ENCODE measurements around the gene SUSD1.
"Not testable (repeated sequence)": the region's sequence is repeated elsewhere in the genome, so short reads cannot be mapped to it uniquely, and the experiment has no call there.

Gene SUSD1

DNA sequence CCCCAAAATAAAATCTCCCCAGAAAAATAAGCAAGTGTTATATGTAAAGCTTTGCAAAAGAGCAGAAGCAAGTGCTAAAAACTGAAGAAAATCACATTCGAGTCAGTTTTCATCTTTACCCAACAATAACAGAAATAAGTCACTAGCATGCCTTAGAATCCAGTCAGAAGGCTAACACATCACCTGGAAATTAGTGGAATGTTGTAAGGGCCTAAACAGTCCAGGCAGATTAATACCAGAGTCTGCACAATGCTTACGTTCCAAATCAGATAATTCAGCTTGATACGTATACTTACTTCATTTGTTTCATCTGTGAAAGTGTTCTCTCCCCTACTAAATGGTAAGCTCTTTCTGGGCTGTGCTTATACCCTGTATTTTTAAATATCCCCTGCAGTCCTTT lies 42.7 kb downstream of the SUSD1 start:
- no peak for DNase-seq
- intact Hi-C loops (cut with DNase I), result no loop called here

DNA sequence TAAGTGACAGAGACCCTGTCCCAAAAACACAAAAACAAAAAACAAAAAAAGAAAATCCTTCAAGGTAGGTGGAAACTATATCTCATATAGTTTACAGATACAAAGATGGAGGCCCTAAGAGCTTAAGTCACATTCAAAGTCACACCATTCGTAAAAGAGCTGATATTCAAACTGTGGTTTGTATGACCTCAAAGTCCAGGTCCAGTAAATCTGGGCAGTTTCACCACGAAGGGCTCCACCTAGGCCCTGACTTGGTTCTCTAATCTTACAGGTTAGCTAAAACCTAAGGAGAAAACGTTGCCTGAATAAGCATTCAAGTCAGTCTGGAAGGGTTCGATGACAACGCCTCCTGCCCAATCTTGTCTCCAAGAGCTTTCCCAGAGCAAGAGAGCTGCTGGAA lies 44.1 kb downstream of the SUSD1 start:
- intact Hi-C loops (cut with DNase I), result no loop called here
- DNase-seq, result no peak

DNA sequence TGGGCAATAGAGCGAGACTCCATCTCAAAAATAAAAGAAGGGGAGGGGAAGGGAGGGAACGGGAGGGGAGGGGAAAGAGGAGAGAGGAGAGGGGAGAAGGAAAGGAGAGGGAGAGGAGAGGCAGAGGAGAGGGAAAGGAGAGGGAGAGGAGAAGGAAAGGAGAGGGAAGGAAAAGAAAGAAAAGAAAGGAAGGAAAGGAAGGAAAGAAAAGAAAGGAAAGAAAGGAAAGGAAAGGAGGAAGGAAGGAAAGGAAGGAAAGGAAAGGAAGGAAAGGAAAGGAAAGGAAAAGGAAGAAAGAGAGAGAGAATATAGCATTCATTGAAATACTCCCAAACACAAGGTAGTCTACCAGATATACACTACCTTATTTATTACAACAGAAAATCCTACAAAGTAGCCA lies 44.8 kb downstream of the SUSD1 start:
- intact Hi-C loops (cut with DNase I), result no loop called here

GRCh38 chr9:112129246-112129645 lies 45.9 kb downstream of the SUSD1 start:
- no peak for DNase-seq
- intact Hi-C loops (cut with DNase I), result no loop called here

More for the DNA sequence above, 44.8 kb downstream of the SUSD1 start:
- DNase-seq, result no peak

GRCh38 chr9:112128399-112128798 lies 46.7 kb downstream of the SUSD1 start:
- intact Hi-C loops (cut with DNase I), result not testable (repeated sequence)
- peak in 1 of 10 donors; percentile 12 for DNase-seq

GRCh38 chr9:112127281-112127680 lies 47.8 kb downstream of the SUSD1 start:
- no peak for DNase-seq
- intact Hi-C loops (cut with DNase I), result no loop called here

DNA sequence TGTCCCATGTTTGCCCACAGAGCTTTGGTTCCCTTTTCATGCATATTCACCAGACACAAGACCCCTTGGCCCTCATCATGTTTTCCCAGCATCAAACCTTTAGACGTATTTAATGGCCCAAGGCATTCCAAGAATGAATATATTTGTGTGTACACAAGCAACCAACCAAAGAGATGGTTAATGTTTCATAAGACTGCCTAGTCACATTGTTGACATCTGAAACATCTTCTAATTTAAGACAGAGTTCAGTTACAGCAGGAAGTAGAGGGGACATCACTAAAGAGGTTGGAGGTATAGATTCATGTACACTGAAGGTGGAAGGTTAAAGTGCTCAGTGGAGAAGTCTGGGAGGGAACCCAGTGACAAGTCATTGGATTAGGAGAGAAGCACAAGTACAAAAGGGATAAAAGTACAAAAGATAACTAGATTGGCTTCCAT lies 49.1 kb downstream of the SUSD1 start:
- DNase-seq, result no peak
- intact Hi-C loops (cut with DNase I), result no loop called here

DNA sequence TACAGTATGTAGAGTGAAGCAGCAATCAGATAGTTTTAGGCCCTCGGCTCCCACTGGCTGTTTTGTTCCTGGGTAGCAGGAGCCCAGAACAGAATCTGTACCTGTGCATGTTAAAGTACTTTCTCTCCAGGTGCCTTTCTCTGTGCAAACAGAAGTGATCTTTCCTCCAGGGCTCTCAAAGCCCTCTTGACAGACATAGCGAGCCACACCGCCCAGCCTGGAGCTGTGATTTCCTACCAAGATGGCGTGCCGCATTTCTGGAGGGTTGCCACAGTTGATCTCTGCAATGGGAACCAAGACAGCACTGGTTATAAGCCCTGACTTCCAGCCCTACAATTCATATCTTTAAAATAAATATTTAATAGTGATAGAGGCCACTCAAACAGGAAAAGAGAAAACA lies 50.9 kb downstream of the SUSD1 start:
- intact Hi-C loops (cut with DNase I), result no loop called here
- no peak for DNase-seq

DNA sequence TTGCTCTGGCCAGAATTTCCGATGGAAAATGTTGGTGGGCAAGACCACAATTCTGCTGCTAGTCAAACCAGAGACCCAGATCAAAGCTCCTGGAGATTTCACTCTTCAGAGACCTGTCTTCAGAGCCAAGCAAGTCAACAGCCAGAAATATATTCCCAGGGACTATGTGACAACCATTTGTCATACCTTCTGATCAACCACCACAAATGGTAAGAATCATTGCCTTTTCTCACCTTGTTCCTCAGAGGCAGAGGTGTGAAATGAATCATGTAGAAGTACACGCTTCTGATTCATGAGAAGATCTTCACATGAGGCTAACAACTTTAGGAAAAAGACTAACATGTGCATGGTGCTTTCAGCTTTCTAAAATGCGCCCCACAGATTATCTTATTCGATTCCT lies 53.5 kb downstream of the SUSD1 start:
- no peak for DNase-seq
- intact Hi-C loops (cut with DNase I), result no loop called here

DNA sequence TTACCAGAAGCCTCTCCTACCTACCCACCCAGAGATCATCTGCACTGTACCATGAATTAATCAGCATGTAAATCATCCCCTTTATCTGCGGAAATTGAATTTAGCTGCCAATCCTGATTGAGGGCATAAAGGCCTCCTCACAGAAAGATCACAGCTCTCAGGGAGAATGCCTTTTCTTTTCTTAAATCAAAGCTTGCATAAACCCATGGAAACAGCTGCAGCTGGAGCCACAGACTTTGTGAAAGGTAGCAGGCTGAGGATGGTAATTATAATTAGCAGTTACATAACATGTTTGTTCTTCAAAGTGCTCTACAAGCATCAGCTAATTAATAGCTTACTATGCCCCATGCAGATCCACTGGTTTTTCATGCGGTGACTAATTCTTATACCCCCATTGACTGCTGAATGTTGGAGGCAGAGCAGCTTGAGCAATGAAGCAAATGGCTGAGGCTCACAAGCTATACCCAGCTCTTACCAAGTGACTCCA lies 54.6 kb downstream of the SUSD1 start:
- DNase-seq, result no peak
- intact Hi-C loops (cut with DNase I), result no loop called here

DNA sequence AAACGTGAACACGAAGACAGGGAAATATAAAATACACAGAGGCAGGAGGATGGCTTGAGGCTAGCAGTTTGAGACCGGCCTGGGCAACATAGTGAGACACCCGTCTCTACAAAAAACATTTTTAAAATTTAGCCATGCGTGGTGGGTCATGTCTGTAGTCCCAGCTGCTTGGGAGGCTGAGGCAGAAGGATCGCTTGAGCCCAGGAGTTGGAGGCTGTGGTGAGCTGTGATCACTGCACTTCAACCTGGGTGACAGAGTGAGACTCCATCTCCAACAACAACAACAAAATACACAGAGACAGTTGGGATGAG lies 55.1 kb downstream of the SUSD1 start:
- intact Hi-C loops (cut with DNase I), result no loop called here
- no peak for DNase-seq

DNA sequence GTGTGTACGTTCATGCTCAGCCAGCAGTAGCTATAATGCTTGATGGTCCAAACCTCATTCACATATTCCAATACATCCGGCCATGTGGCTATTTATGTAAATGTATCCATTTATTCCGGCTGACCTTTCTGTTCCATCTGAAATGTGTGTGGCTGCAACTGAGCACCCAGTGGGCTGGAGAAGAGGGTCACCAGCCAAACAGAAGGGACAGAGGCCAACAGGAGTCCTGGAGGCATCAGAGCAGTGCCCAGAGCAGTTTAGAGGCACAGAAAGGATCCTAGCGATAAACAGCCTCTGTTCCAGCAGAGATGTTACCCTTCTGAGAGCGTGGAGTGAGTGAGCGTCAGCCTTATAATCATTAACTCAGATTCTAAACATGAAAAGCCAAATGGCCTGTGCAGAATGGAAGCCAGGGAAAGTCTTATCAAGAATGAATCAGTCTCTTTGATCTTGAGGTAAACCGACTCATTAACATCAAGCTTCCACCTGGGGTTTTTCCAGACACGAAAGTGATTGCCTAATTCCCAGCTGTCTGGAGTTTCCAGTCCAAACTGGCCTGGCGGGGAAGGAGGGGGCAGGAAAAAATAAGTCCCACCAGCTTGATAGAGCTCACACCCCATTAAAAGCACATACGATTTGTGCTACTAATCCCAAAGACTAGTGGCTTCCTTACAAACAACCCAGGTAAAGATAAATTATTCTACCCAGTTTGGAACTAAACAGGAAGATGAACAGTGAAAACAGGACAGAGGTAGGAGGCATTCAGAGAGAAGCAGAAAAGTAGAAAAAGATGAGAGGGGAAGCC lies 55.7 kb downstream of the SUSD1 start:
- intact Hi-C loops (cut with DNase I), result no loop called here
- DNase-seq, result no peak

DNA sequence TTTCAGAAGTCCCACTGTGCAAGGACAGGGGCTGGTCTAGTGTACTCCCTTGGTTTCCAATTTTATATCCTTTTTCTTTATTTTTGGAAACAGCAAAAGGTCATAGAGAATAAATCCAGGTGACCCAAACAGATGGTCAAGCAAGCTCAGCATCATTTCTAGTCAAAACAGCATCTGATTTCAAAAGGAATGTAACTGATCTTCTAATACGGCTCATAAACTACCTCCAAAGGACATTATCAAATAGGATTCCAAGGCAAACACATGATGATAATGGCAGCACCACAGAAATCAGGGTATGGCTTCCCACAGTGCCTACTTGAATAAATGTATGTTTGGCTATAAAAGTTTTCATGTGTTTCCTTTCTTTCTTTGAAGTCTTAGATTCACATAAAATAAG lies 57.1 kb downstream of the SUSD1 start:
- intact Hi-C loops (cut with DNase I), result no loop called here
- no peak for DNase-seq

DNA sequence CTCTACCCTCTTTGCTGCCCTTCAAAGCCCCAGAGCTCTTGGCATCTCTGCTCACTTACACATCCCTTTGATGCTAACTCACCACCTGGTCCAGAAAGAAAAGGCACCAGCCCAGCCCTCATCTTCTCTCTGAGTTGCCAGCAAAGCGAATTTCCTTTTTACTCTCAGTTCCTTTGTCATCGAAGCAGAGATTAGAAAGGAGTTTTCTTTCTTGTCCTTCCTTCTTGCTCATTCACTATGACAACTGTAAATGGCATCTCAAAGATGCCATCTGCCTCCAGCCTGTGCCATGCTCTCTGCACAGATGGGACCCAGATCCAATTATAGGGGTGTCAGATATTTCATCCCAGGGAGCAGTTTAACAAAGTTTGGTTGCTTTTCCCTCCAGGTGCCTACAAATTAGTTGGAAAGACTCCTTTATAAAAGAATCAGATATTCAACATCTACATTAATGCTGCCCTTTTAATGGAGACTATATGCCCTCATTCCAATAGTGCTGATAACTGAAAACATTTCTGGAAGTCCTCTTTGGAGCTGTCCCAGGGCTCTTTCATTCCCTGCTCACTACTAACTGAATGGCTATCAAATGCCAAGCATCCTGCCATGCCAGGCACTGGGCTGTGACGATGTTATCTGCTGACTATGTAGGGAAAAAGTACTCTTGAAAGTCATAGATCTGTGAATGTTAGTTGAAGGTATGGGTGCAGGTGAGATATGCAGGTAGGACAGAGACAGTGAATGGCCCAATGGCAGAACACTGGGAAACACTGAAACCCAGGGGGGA lies 58.9 kb downstream of the SUSD1 start:
- intact Hi-C loops (cut with DNase I), result no loop called here
- DNase-seq, result peak in 1 of 10 donors; percentile 75

DNA sequence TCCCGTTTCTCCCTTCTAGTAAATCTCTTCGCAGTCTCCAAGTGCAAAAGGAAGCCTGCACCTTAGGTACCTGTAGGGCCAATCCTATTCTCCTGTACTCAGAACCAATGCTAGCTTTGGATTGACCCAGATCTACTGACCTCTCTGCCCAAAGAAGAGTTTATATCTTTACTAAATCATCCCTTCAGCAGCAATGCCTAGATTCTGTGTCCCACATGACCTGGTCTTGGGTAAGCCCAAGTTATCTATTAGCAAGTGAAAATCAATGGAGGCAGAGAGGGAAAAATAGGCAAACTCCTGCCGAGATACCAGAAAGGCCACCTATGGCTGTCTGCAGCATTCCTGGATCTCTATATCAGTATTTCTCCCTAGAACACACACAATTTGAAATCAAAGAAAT lies 60.0 kb downstream of the SUSD1 start:
- DNase-seq, result no peak
- intact Hi-C loops (cut with DNase I), result no loop called here

GRCh38 chr9:112112941-112113681 lies 62.0 kb downstream of the SUSD1 start:
- DNase-seq, result no peak
- intact Hi-C loops (cut with DNase I), result no loop called here

GRCh38 chr9:112112519-112112918 lies 62.6 kb downstream of the SUSD1 start:
- DNase-seq, result no peak

GRCh38 chr9:112111461-112111860 lies 63.6 kb downstream of the SUSD1 start:
- intact Hi-C loops (cut with DNase I), result no loop called here
- DNase-seq, result peak in 5 of 10 donors; percentile 24 to 83 (median 39)

More at GRCh38 chr9:112112519-112112918, 62.6 kb downstream of the SUSD1 start:
- intact Hi-C loops (cut with DNase I), result no loop called here

- no peak for DNase-seq
- intact Hi-C loops (cut with DNase I), result no loop called here
These were observed 64.4 kb downstream of the SUSD1 start for GRCh38 chr9:112110777-112111113.

- intact Hi-C loops (cut with DNase I), result no loop called here
- no peak for DNase-seq
These were observed 64.9 kb downstream of the SUSD1 start for GRCh38 chr9:112110094-112110776.

DNA sequence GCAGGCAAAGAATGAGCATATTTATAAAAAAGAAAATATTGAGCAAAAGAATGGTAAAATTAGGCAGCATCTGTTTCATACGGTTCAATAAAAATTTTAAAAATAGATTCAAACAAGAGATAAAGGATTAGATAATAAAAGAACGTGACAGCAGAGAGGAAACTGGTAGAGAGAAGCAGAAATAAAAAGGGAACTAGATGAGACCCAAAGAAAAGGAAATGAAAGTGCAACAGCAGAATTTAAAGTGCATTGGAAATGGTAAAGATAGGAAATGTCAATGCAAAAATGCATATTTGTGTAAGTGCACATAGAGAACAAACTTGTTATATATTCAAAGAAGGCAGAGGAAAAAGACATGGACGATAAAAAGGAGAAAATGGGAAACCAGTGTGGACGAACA lies 70.2 kb downstream of the SUSD1 start:
- no peak for DNase-seq
- intact Hi-C loops (cut with DNase I), result no loop called here
